T47D (cell line): Measurements from ENCODE around the gene GYPE.
A peak's percentile ranks its signal among the peaks of the same experiment; 100 is the strongest.
"Not testable (repeated sequence)": the region's sequence is repeated elsewhere in the genome, so short reads cannot be mapped to it uniquely, and the experiment has no call there.

Source experiments
- DNase-seq, 2 experiments: peaks; one replicate each; pipeline versions ENCODE4 v3.0.0 to v3.0.0-alpha.2; 2011 to 2012; ENCODE audit warnings: low read depth in 1 of 2, low spot score in 1 of 2
- JUND ChIP-seq: IDR thresholded peaks from 2 replicates; pipeline ENCODE4 v1.6.1; 2012; ENCODE audit warnings: low read depth
- in situ Hi-C: cut with HindIII; loops from 2 replicates; pipeline ENCODE4 v1.10.0; 2016; ENCODE audit warnings: low sequenced_read_pairs, low pct_unique_long_range_greater_than_20kb

Gene GYPE

DNA sequence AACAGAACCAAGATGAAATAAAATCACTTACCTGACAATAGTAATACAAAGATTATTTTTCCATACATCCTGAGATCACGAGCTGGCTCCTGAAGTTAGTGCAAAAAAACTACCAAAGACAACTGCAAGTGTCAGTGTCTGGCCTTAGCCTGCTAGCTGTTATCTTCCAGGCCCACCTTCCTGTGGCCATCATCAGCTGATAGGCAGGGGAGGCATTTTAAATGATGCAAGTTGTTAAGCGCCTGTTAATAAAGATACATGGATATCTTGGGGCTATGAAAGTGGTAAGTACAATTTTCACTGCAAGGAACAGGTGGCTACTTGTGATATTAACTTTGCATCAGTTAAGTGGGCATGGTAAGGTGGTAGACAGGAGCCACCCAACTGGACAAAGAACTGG, at the start of gene GYPE:
Gene GYPE, minus strand, starts transcription at position 120 of the 400 bp plus-strand sequence. Its CDS starts 52 bp downstream, at position 68.
- in situ Hi-C loops, result not testable (repeated sequence)

DNA sequence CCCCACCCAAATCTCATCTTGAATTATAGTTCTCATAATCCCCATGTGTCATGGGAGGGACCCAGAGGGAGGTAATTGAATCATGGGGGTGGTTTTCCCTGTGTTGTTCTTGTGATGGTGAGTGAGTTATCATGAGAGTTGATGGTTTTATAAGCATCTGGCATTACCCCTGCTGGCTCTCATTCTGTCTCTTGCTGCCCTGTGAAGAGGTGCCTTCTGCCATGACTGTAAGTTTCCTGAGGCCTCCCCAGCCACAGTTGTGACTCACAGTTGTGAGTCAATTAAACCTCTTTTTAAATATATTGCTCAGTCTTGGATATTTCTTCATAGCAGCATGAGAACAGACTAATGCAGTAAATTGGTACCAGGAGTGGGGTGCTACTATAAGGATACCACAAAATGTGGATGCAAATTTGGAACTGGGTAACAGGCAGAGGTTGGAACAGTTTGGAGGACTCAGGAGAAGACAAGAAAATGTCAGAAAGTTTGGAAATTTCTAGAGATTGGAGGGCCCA, 46.2 kb upstream of the GYPE start:
- DNase-seq, in situ Hi-C loops: not testable (repeated sequence)

More for the DNA sequence above, at the start of gene GYPE:
- DNase-seq, result not testable (repeated sequence)

DNA sequence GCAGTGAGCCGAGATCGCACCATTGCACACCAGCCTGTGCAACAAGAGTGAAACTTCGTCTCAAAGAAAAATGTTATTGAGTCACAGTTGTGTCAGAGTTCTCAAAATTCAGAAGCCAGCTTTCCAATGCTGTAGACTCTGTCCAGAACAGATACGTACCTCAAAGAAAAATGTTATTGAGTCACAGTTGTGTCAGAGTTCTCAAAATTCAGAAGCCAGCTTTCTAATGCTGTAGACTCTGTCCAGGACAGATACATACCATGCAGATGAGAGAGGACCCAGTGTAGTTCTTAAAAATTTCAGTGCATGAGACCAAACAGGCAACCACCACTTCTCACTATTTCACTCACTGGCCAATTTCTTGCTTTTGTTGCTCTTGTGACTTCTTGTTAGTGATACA, 45.6 kb upstream of the GYPE start:
- in situ Hi-C loops, DNase-seq: not testable (repeated sequence)

DNA sequence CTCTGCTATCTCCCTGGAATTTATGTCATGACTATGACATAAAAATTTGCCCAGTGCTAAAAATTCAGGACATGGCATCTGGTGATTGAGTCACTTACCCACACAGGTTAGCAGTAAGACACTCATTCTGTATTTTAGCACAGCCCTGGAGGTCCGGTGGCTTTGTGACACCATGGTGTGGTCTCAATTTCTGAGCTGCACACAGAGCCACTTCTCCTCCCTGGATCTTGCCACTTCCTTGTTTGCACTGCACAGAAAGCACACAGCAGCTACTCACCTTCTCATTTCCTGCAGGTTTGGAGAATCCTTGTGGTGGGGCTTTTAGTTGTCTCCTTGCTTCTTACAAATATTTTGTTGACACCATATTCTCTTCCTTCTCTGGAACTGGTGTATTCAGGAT, 44.8 kb upstream of the GYPE start:
- DNase-seq, in situ Hi-C loops: not testable (repeated sequence)

DNA sequence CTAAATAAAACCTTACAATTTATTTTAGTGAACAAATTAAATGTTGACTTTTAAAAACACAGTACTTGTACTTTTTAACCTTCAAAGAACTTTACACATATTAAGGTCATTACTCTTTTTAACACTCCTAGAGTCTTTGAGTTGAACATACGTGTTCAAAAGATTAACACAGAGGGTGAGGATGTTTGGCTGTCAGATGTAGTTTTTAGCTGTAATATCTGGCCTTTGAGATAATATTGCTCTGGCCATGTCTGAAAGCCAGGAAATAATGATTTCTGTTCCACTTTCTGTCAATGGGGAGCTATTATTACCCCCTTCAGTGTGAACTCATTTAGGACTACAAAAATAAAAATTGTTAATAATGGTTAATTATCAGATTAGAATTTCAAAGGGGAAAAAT, 42.1 kb upstream of the GYPE start:
- DNase-seq, in situ Hi-C loops: not testable (repeated sequence)

DNA sequence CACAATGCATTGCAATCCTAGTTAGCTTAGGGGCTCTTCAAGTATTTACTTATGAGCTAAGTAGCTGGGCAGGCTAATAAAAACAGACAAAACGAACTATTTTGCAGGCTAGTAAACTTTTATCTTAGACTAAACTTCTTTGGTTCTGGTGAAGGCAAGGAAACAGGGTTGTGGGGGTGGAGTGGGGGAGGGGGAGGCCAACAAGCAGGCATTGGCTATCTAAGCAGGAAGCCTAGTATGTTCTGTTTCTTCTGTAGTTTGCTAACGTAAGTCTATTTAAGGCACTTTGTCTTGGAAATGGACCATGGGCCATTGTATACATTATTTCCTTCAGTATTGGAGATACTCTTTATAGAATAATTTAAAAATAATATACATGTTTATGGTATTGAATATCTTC, 35.3 kb upstream of the GYPE start:
- DNase-seq, in situ Hi-C loops: not testable (repeated sequence)

DNA sequence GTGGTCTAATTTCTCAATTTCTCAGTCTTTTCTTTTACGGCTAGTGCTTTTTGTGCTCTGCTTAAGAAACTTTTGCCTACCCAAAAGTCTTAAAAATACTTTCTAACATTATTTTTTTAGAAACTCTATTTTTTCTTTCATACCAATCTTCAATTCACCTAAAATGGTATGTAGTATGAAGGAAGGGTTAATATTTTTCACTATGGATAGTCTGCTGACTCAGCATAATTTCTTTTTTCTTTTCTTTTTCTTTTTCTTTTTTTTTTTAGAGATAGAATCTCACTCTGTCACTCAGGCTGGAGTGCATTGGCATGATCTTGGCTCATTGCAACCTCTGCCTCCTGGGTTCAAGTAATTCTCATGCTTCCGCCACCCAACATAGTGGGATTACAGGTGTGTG, 34.2 kb upstream of the GYPE start:
- no peak for DNase-seq
- no peak for TF ChIP-seq JUND
- in situ Hi-C loops, result no loop called here

DNA sequence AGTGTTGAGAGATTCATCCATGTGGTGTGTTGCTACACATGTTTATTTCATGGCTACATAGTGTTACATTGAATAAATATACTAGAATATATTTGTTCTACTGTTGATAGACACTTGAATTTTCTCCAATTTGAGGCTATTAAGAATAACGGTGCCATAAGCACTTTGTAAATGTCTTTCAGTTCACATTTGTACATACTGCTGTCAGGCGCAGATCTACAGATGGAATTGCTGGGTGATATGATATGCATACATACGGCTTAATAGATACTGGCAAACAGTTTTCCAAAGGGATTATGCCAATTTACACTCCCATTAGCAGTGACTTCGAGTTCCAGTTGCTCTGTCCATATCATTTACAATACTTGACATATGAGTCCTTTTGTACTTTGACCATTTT, 33.5 kb upstream of the GYPE start:
- in situ Hi-C loops, result not testable (repeated sequence)

DNA sequence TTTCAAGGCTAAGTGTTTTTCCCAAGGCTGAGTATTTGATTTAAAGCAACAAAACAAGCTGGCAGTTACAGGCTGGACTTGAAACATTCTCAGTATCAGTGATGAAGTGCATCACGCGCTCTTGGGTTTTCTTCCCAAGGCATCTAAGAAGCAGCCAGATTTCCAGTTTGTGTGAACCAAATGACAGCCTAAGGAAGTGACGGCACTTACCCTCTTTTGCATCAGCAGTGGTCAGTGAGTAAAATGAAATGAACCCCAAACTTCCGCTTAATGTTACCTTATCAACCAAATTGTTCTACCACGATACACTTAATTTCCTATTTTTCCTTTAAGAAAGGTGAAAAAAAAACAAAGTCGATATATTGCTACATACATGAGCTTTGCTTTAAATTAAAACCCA, 15.8 kb upstream of the GYPE start:
- TF ChIP-seq JUND, result no peak
- in situ Hi-C loops, result no loop called here
- DNase-seq, result no peak

More for the DNA sequence above, 33.5 kb upstream of the GYPE start:
- not testable (repeated sequence) for DNase-seq

DNA sequence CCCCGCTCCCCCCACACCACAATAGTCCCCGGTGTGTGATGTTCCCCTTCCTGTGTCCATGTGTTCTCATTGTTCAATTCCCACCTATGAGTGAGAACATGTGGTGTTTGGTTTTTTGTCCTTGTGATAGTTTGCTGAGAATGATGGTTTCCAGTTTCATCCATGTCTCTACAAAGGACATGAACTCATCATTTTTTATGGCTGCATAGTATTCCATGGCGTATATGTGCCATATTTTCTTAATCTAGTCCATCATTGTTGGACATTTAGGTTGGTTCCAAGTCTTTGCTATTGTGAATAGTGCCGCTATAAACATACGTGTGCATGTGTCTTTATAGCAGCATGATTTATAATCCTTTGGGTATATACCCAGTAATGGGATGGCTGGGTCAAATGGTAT, 11.1 kb upstream of the GYPE start:
- in situ Hi-C loops, DNase-seq: not testable (repeated sequence)

DNA sequence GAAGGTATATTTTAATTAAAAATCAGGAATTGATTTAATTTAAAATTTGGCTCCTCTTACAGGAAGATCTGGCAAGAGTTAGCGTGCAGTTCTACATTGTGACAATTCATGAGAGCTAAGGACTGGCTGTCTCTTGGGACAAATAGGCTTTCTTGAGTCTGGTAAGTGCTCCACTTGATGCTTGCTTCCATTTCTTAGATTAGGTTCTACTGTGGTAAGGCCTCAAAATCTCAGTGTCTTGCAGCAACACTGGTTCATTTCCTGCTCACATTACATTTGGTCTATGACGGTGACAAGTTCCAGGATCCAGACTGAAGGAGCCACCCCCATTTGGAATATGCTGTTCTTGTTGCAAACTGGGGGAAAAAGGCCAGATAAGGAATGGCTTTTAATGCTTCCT, 7.1 kb upstream of the GYPE start:
- DNase-seq, in situ Hi-C loops: not testable (repeated sequence)

DNA sequence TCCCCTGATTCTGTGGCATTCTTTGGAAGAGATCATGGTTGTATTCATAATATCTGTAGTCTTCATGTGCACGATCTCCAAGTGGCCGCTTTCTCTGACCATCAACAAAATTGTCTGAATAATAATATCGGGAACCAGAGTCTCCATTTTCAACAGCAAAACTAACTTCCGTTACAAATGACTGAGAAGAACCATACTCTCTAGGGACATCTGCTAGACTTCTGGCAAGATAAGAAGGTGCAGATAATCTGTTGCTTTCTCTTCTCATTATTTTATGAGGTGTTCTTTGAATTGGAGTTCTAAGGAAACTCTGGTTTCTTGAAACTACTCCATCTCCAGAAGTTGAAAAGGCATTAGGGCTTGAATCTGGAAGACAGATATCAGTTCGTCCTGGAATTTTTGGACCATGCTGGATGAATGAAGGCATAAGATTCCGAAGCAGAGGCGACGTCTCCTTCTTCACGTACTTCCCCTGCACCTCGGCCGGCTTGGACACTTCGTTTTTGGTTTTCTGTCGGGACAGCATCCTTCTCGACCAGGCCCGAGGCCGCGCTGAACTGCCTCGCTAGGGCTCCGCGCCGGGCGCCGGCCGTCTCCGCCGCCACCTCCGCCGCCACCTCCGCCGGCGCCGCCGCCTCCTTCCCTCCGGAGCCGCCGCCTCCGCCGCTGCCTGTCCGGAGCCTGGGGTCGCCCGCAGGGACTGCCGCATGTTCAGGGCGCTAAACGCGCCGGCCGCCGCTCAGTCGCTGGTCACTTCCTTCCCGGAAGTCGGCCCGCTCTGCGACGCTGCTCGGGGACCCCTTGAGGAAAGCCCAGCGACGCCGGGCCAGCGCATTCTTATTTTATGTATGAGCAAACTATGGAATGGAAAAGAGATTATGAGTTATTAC, 6.4 kb upstream of the GYPE start:
- in situ Hi-C loops, DNase-seq: not testable (repeated sequence)

DNA sequence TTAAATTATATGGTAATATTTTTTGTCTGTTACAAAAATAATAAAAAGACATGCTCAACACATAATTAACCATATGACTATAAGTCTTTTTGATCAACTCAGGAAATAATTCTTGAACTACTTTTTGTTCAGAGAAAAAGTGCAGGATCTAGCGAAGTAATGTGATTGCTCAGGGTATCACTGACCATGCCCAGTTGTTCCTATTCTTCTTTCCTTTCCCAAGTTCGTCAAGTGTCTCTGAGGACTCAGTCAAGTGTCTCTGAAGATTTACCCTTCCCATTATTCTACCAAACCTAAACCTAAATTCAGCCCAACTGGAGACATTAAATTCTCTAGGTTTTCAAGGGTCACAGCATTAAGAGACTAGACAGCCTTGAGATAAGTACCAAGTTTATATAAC, 5.5 kb upstream of the GYPE start:
- in situ Hi-C loops, DNase-seq: not testable (repeated sequence)

DNA sequence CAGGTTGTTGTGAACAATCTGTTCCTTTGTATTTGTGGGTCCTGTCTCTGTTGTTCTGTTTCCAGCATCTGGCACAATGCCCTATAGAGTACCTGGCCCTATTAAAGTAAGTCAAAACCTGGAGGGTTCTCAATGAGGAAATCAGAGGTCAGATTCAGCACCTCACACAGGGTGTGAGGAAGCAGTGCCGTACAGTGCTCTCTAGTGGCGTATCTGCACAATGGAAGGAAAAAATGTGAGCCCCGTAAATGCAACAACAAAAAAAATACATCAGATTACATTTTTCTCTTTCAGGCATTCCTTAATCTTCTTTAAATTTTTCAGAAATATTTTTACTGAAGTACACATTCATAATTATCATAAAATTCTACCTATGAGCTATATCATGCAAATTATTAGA, 2.5 kb upstream of the GYPE start:
- DNase-seq, result peak in 1 of 2 experiments; percentile 36
- in situ Hi-C loops, result not testable (repeated sequence)

DNA sequence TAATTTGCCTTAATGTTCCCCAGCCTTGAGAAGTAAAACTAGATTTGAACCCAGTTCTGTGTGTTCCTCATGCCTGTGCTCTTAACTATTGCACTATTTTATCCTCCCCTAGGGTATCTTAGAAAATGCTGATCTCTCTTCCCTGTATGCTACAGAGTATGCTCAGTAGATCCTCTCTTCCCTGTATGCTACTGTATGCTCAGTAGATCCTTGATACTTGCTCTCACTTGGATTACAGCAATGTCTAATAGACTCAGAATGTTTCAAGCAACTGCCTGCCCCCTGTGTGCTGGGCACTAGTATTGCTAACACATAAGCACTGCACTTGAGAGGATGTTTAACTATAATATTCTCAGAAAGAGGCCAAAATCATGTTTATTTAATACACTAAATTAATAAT, 928 bp downstream of the GYPE start:
- DNase-seq, in situ Hi-C loops: not testable (repeated sequence)

DNA sequence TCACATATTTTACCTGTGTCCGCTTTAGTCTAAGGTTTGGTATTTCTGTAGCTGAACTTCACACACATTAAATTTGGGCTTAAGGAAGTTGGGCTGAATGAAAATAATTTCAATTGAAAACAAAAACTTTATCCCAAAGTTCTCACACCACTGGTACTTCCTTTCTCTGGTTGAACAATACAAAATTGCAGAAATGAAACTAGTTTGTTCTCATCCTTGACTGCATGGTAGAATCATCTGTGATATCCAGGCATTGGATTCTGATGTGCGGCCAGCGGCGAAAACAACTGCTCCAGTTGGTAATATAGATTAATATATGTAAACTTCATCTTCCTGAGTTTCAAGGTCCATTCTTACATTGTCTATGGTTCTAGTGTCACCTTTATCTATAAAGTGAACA, 15.0 kb downstream of the GYPE start:
- in situ Hi-C loops, DNase-seq: not testable (repeated sequence)

DNA sequence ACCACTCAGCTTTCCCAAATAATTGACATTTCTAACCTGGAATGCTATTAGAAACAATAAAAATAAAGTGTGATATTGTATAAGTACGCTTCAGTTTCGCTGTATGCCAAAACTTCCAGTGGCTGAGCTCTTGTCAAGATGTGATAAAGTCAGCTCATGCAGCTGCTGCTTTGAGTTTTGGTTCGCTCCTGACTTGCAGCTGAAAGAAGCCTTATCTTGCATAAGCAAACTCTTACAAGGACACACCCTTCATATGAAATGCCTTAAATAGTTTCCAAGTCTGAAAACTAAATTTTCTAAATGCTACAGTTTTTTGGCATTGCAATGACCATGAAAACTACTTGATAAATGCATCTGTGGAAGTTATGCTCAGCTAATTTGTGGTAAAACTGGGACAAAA, 17.2 kb downstream of the GYPE start:
- DNase-seq, in situ Hi-C loops: not testable (repeated sequence)

DNA sequence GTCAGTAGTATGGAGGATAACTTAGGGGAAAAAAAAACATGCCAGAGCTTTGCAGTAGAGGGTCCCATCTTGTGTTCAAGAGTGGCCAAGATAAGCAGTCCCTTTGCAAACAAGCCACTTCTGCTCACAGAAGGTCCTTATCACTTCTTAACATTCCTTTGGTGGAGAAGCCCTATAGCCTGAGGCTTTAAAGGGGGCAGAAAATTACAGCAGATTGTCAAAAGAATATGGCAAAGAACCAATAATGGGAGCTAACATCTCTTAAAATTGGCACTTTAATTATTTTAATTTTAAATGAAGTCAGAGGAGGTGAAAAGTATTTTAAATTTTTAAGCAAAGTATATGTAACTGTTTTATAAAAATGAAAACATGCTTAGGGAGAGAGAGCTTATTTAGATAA, 20.4 kb downstream of the GYPE start:
- DNase-seq, in situ Hi-C loops: not testable (repeated sequence)
